PC-9 (cell line): ENCODE results near the gene ZNF525.

Source experiments
- EZH2 ChIP-seq: fragments of 200-600 bp; sonication (generic); IDR thresholded peaks from 2 replicates; pipeline ENCODE4 v1.8.0; 2017; ENCODE audit warnings: antibody characterized with exemption, low read depth
- TF ChIP-seq, protein P1 (sequence below): fragments of 200-600 bp; sonication (generic); conservative IDR thresholded peaks from 2 replicates; pipeline ENCODE4 v1.6.1; 2017; ENCODE audit warnings: mixed run types, antibody characterized with exemption, mild to moderate bottlenecking, moderate library complexity

DNA sequence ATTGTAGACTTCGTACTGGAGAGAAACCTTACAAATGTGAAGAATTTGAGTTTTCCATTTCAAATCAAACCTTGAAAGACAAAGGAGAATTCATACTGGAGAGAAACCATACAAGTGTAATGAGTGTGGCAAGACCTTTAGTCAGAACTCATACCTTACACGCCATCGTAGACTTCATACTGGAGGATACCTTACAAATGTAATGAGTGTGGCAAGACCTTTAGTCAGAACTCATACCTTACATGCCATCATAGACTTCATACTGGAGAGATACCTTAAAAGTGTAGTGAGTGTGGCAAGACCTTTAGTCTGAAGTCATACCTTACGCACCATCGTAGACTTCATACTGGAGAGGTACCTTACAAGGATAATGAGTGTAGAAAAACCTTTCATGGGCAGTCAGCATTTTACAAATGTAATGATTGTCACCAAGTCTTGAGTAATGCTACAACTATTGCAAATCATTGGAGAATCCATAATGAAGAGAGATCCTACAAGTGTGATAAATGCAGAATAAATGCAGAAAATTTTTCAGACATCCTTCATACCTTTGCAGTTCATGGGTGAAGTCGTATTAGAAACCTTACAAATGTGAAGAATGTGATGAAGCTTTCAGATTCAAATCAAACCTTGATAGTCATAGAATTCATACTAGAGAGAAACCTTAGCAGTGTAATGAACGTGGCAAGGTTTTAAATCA, 44.1 kb downstream of the ZNF525 start:
- TF ChIP-seq, protein P1, sequence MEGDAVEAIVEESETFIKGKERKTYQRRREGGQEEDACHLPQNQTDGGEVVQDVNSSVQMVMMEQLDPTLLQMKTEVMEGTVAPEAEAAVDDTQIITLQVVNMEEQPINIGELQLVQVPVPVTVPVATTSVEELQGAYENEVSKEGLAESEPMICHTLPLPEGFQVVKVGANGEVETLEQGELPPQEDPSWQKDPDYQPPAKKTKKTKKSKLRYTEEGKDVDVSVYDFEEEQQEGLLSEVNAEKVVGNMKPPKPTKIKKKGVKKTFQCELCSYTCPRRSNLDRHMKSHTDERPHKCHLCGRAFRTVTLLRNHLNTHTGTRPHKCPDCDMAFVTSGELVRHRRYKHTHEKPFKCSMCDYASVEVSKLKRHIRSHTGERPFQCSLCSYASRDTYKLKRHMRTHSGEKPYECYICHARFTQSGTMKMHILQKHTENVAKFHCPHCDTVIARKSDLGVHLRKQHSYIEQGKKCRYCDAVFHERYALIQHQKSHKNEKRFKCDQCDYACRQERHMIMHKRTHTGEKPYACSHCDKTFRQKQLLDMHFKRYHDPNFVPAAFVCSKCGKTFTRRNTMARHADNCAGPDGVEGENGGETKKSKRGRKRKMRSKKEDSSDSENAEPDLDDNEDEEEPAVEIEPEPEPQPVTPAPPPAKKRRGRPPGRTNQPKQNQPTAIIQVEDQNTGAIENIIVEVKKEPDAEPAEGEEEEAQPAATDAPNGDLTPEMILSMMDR, result no peak
- TF ChIP-seq EZH2, result no peak
